Measurements from ENCODE around the gene OR2J1. TPM values are rescaled to one million over a fixed set of nuclear protein-coding genes. Genes with fewer than 3 reads are reported as not detected.

The OR2J1 gene
- total and polyA plus RNA-seq, 2 donors (not counting 3 experiments of a cell fraction or from before 2014, with no cell fraction given), result not detected

Other genes starting within 250 kb of the OR2J1 start
- gene TRIM27, start 175.5 kb upstream of the OR2J1 start, total RNA-seq, result 67.5 and 69.2 TPM in 2 replicates
- 67.1 and 71.9 TPM in 2 replicates for gene TRIM27, start 175.5 kb upstream of the OR2J1 start, polyA plus RNA-seq
- gene ZNF311, start 94.2 kb upstream of the OR2J1 start, total RNA-seq, result 0.35 and 0.55 TPM in 2 replicates
- gene ZNF311, start 94.2 kb upstream of the OR2J1 start, polyA plus RNA-seq, result 0.26 and 0.33 TPM in 2 replicates
- gene OR2W1, start 54.3 kb upstream of the OR2J1 start, total RNA-seq, result not detected in 2 replicates
- gene OR2W1, start 54.3 kb upstream of the OR2J1 start, polyA plus RNA-seq, result not detected in 2 replicates
- gene OR2B3, start 12.2 kb upstream of the OR2J1 start, total RNA-seq, result not detected in 2 replicates
- gene OR2B3, start 12.2 kb upstream of the OR2J1 start, polyA plus RNA-seq, result not detected in 2 replicates
- gene OR2J3, start 8.6 kb downstream of the OR2J1 start, total RNA-seq, result not detected in 2 replicates
- not detected in 2 replicates for gene OR2J3, start 8.6 kb downstream of the OR2J1 start, polyA plus RNA-seq
- gene OR2J2, start 71.4 kb downstream of the OR2J1 start, total RNA-seq, result not detected in 2 replicates
- not detected in 2 replicates for gene OR2J2, start 71.4 kb downstream of the OR2J1 start, polyA plus RNA-seq
- not detected in 2 replicates for gene OR14J1, start 202.2 kb downstream of the OR2J1 start, total RNA-seq
- not detected in 2 replicates for gene OR14J1, start 202.2 kb downstream of the OR2J1 start, polyA plus RNA-seq

All from endothelial cell of umbilical vein (primary cell).